Endodermal cell (in vitro differentiated cells): ENCODE data around the gene PYGM. TPM values are rescaled to one million over a fixed set of nuclear protein-coding genes. Genes with fewer than 3 reads are reported as not detected.

ENCODE experiments used
- DNase-seq: peaks from one replicate; pipeline ENCODE4 v3.0.0-alpha.2; 2017
- H3K27ac ChIP-seq: 2 replicates; pipeline ENCODE4 v1.5.1; 2013; ENCODE audit warnings: mild to moderate bottlenecking, low read depth, low read length, moderate library complexity
- H3K27me3 ChIP-seq: 2 replicates; pipeline ENCODE4 v1.6.1; 2013; ENCODE audit warnings: mild to moderate bottlenecking, low read length, moderate library complexity; ENCODE audit not compliant: insufficient read depth, control insufficient read depth, poor library complexity, severe bottlenecking
- H3K36me3 ChIP-seq: 2 replicates; pipeline ENCODE4 v1.7.0; 2013; ENCODE audit warnings: mild to moderate bottlenecking, low read length, moderate library complexity; ENCODE audit not compliant: control insufficient read depth, insufficient read depth
- H3K4me1 ChIP-seq: one replicate; pipeline ENCODE4 v1.7.0; 2013; ENCODE audit warnings: low read length; ENCODE audit not compliant: control insufficient read depth, insufficient read depth
- H3K4me3 ChIP-seq: 2 replicates; pipeline ENCODE4 v1.5.1; 2013; ENCODE audit warnings: mild to moderate bottlenecking, low read length, moderate library complexity
- H3K9ac ChIP-seq: 2 replicates; pipeline ENCODE4 v1.6.1; 2013; ENCODE audit warnings: mild to moderate bottlenecking, low read length, moderate library complexity; ENCODE audit not compliant: poor library complexity, severe bottlenecking; ENCODE audit errors: extremely low read depth
- H3K9me3 ChIP-seq: 2 replicates; pipeline ENCODE4 v1.6.1; 2013; ENCODE audit warnings: mild to moderate bottlenecking, low read length, moderate library complexity; ENCODE audit not compliant: control insufficient read depth
- H3K27ac Mint-ChIP-seq: 2 replicates; pipeline ENCODE4 v1.8.0; 2020; ENCODE audit warnings: mixed read lengths
- H3K27me3 Mint-ChIP-seq: 2 replicates; pipeline ENCODE4 v1.8.0; 2021; ENCODE audit warnings: mild to moderate bottlenecking, mixed read lengths; ENCODE audit not compliant: insufficient read depth
- H3K36me3 Mint-ChIP-seq: 2 replicates; pipeline ENCODE4 v1.8.0; 2020; ENCODE audit warnings: low read depth, mixed read lengths
- H3K4me1 Mint-ChIP-seq: 2 replicates; pipeline ENCODE4 v1.8.0; 2020; ENCODE audit warnings: mixed read lengths
- H3K4me3 Mint-ChIP-seq: 2 replicates; pipeline ENCODE4 v1.8.0; 2020; ENCODE audit warnings: mild to moderate bottlenecking, moderate library complexity, mixed read lengths
- H3K9me3 Mint-ChIP-seq: 2 replicates; pipeline ENCODE4 v1.8.0; 2020; ENCODE audit warnings: mild to moderate bottlenecking, mixed read lengths
- CTCF ChIP-seq: fragments of 200-600 bp; sonication (generic); conservative IDR thresholded peaks from 2 replicates; pipeline ENCODE4 v1.5.0; 2021; ENCODE audit warnings: antibody characterized with exemption, mild to moderate bottlenecking
- WGBS, 2 experiments: methylation state at CpG; one replicate each; pipeline versions ENCODE4 v1.1.5 to v1.1.7; 2013; ENCODE audit warnings: missing lambda C conversion rate in 2 of 2, mixed read lengths in 1 of 2; ENCODE audit not compliant: insufficient coverage in 1 of 2, insufficient read length in 1 of 2; 5-methylcytosine and 5-hydroxymethylcytosine counted together
- total RNA-seq, 2 donors: library from RNA; stranded (reverse); fragmentation: NEBNext Ultra II Directional in 1 of 2; extraction: Animal tissue kit (Norgen Biotek cat#: 25700) in 1 of 2; gene quantifications; 2 replicates in 1 of 2; 3 replicates in 1 of 2; pipeline ENCODE4 v1.2.1, GENCODE V29; 2021

Gene PYGM
- total RNA-seq, 2 donors from 2014 or later: 1.1 to 1.2 TPM

GRCh38 chr11:64790205-64791095, 30.7 kb upstream of the PYGM start:
- no peaks in the 10 kb centered on the region for H3K4me1 Mint-ChIP-seq
- WGBS, 2 experiments: 89 to 92% methylated on average over 17 to 25 of the region's 25 CpGs

DNA sequence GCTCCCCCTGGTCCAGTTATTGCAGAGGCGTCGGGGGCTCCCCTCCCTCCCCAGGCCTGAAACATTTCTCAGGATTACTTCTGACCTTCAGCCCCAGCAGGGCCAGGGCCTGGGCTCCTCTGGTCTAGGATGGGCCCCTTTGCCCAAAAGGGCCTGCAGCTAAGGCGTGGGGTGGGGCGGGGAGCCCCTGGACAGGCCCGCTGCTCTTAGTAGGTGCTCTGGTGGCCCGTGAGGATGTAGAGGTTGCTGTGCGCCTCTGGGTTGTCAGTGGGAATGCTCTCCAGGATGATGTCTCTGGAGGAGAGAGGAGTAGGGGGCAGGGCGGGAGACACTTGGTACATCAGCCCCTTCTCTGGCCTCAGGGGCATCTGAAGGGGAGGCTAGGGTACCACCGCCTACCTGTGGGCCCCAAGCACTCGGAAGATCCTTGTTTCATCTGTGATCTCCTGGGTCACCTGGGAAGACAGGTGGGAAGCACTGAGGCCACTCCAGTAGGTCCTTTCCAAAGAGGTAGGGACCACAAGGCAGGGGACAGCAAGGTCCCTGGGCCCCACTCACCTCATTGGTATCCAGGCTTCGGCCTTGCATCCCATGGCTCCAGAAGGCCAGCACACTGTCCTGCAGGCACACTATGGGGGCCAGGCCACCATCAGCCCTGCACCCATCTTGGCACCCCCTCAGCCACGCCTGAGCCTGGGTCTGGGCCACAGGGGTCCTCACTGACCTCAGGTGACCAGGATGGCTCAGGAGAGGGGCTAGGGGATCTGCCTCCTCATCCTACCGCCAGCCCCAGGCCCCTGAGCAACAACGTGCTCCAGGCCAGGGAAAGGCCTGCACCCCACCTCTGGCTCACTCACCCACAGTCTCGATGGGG, 29.8 kb upstream of the PYGM start:
- DNase-seq: no peak
- no peaks in the 10 kb centered on the region for H3K27me3 Mint-ChIP-seq
- WGBS, 2 experiments: 90 to 97% methylated on average over 5 to 15 of the region's 15 CpGs

More at GRCh38 chr11:64790205-64791095, 30.7 kb upstream of the PYGM start:
- Histone ChIP-seq H3K27ac (no peak overlapping the region), H3K9ac (no peak overlapping the region), H3K36me3 (no peaks in the 10 kb centered on the region), H3K27me3 (no peaks in the 10 kb centered on the region), H3K4me1 (no peaks in the 10 kb centered on the region), H3K4me3 (no peak overlapping the region), H3K9me3 (no peaks in the 10 kb centered on the region)
- Mint-ChIP-seq H3K4me3 (no peak overlapping the region), H3K27ac (peak overlapping the region; percentile 52), H3K27me3 (no peaks in the 10 kb centered on the region), H3K9me3 (no peaks in the 10 kb centered on the region), H3K36me3 (peaks cover 6% of the 10 kb centered on the region)
- no peak for TF ChIP-seq CTCF
- no peak for DNase-seq

More for the DNA sequence above, 29.8 kb upstream of the PYGM start:
- no peaks in the 10 kb centered on the region for H3K9me3 ChIP-seq
- no peak overlapping the region for H3K4me3 ChIP-seq
- Mint-ChIP-seq H3K4me1 (no peaks in the 10 kb centered on the region), H3K9me3 (no peaks in the 10 kb centered on the region), H3K27ac (peak overlapping the region; percentile 52), H3K4me3 (no peak overlapping the region), H3K36me3 (peaks cover 6% of the 10 kb centered on the region)
- H3K27me3 ChIP-seq: no peaks in the 10 kb centered on the region
- H3K9ac ChIP-seq: no peak overlapping the region
- no peaks in the 10 kb centered on the region for H3K36me3 ChIP-seq
- no peak overlapping the region for H3K27ac ChIP-seq
- TF ChIP-seq CTCF: no peak
- H3K4me1 ChIP-seq: no peaks in the 10 kb centered on the region
